Measurements from ENCODE around the gene GPR158. TPM values are rescaled to one million over a fixed set of nuclear protein-coding genes. Genes with fewer than 3 reads are reported as not detected.

GPR158 gene
- total RNA-seq, 1 experiment from 2014 or later = 0.07 TPM

DNA sequence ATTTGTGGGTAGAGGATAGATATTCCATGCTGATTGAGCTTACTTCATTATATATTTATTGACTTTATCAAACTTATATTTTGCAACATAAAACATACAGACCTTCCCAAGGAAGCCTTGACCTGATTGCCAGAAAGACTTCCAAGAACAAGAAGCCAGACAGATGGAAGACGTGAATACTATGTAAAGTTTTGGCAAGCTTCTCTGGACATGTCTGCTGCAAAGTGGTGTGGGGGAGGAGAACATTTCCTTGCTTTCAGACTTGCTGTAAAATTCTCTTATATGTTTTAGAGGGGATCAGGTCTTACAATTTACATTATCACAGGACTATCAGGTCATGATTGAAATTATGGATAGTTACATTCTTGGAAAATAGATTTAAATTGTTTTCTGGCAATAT, 23.4 kb downstream of the GPR158 start:
- TF ChIP-seq, protein P1, sequence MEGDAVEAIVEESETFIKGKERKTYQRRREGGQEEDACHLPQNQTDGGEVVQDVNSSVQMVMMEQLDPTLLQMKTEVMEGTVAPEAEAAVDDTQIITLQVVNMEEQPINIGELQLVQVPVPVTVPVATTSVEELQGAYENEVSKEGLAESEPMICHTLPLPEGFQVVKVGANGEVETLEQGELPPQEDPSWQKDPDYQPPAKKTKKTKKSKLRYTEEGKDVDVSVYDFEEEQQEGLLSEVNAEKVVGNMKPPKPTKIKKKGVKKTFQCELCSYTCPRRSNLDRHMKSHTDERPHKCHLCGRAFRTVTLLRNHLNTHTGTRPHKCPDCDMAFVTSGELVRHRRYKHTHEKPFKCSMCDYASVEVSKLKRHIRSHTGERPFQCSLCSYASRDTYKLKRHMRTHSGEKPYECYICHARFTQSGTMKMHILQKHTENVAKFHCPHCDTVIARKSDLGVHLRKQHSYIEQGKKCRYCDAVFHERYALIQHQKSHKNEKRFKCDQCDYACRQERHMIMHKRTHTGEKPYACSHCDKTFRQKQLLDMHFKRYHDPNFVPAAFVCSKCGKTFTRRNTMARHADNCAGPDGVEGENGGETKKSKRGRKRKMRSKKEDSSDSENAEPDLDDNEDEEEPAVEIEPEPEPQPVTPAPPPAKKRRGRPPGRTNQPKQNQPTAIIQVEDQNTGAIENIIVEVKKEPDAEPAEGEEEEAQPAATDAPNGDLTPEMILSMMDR (IDR thresholded peaks at IDR 0.05; ENCODE audit: insufficient read depth in 1 of 2, low read depth in 1 of 2, low read length in 1 of 2, severe bottlenecking in 1 of 2, unreplicated experiment in 1 of 2) = no peak
- H3K4me1 ChIP-seq = no peaks in the 10 kb centered on the region
- H3K36me3 ChIP-seq (ENCODE audit: control insufficient read depth, insufficient read depth, low read length) = no peaks in the 10 kb centered on the region
- no peaks in the 10 kb centered on the region for H3K9me3 ChIP-seq
- no peaks in the 10 kb centered on the region for H3K27me3 ChIP-seq (replicated peaks; ENCODE audit: control insufficient read depth, insufficient read depth, low read length)
- no peak overlapping the region for H3K4me3 ChIP-seq (ENCODE audit: low read depth, low read length)
- no TSS peak for BruUV-seq (replicated peaks)
- Mint-ChIP-seq H3K27me3 (ENCODE audit: insufficient read depth, unreplicated experiment) (peaks cover 24% of the 10 kb centered on the region), H3K9me3 (ENCODE audit: unreplicated experiment) (no peaks in the 10 kb centered on the region), H3K4me1 (ENCODE audit: low read depth, unreplicated experiment) (no peaks in the 10 kb centered on the region), H3K4me3 (ENCODE audit: unreplicated experiment) (no peak overlapping the region), H3K36me3 (ENCODE audit: insufficient read depth, unreplicated experiment) (no peaks in the 10 kb centered on the region), H3K27ac (ENCODE audit: unreplicated experiment) (no peak overlapping the region)
- ChIA-PET POLR2A (no interaction called here), CTCF (no interaction called here)
- intact Hi-C loops (cut with micrococcal nuclease; ENCODE audit: unreplicated experiment) = no loop called here
- no peak for DNase-seq

GRCh38 chr10:25206693-25207414, 32.1 kb downstream of the GPR158 start:
- intact Hi-C loops (cut with micrococcal nuclease; ENCODE audit: unreplicated experiment) = no loop called here
- Histone ChIP-seq H3K9me3 (no peaks in the 10 kb centered on the region), H3K36me3 (ENCODE audit: control insufficient read depth, insufficient read depth, low read length) (no peaks in the 10 kb centered on the region), H3K4me3 (ENCODE audit: low read depth, low read length) (no peak overlapping the region), H3K27me3 (replicated peaks; ENCODE audit: control insufficient read depth, insufficient read depth, low read length) (no peaks in the 10 kb centered on the region), H3K4me1 (0 out of 2 replicates have a peak, but pooled peaks cover 5% of the 10 kb centered on the region)
- H3K9me3 Mint-ChIP-seq (ENCODE audit: unreplicated experiment) = no peaks in the 10 kb centered on the region
- H3K36me3 Mint-ChIP-seq (ENCODE audit: insufficient read depth, unreplicated experiment) = no peaks in the 10 kb centered on the region
- peaks cover 13% of the 10 kb centered on the region for H3K27me3 Mint-ChIP-seq (ENCODE audit: insufficient read depth, unreplicated experiment)
- ChIA-PET CTCF (interaction anchor here (0.6 kb wide), 1 partner anchor 949 kb away, joined by 4 read pairs; no protein-coding TSS in a partner anchor), POLR2A (no interaction called here)
- H3K4me1 Mint-ChIP-seq (ENCODE audit: low read depth, unreplicated experiment) = no peaks in the 10 kb centered on the region
- DNase-seq = no peak
- BruUV-seq (replicated peaks) = no TSS peak
- H3K27ac Mint-ChIP-seq (ENCODE audit: unreplicated experiment) = no peak overlapping the region
- no peak overlapping the region for H3K4me3 Mint-ChIP-seq (ENCODE audit: unreplicated experiment)
- TF ChIP-seq, protein P1 (IDR thresholded peaks at IDR 0.05; ENCODE audit: insufficient read depth in 1 of 2, low read depth in 1 of 2, low read length in 1 of 2, severe bottlenecking in 1 of 2, unreplicated experiment in 1 of 2) = no peak

GRCh38 chr10:25209618-25210017, 34.8 kb downstream of the GPR158 start:
- POLR2A ChIA-PET = no interaction called here
- intact Hi-C loops (cut with micrococcal nuclease; ENCODE audit: unreplicated experiment) = no loop called here
- no peaks in the 10 kb centered on the region for H3K36me3 ChIP-seq (ENCODE audit: control insufficient read depth, insufficient read depth, low read length)

More at GRCh38 chr10:25209618-25210017, 34.8 kb downstream of the GPR158 start:
- no peaks in the 10 kb centered on the region for H3K9me3 Mint-ChIP-seq (ENCODE audit: unreplicated experiment)
- no peak overlapping the region for H3K4me3 ChIP-seq (ENCODE audit: low read depth, low read length)
- peaks cover 15% of the 10 kb centered on the region for H3K27me3 Mint-ChIP-seq (ENCODE audit: insufficient read depth, unreplicated experiment)
- 0 out of 2 replicates have a peak, but pooled peaks cover 5% of the 10 kb centered on the region for H3K4me1 ChIP-seq
- no peak overlapping the region for H3K4me3 Mint-ChIP-seq (ENCODE audit: unreplicated experiment)
- CTCF ChIA-PET = interaction anchor here (1.1 kb wide), 1 partner anchor 17 kb away, joined by 3 read pairs; no protein-coding TSS in a partner anchor
- H3K36me3 Mint-ChIP-seq (ENCODE audit: insufficient read depth, unreplicated experiment) = no peaks in the 10 kb centered on the region
- H3K27ac Mint-ChIP-seq (ENCODE audit: unreplicated experiment) = no peak overlapping the region
- H3K4me1 Mint-ChIP-seq (ENCODE audit: low read depth, unreplicated experiment) = no peaks in the 10 kb centered on the region
- H3K9me3 ChIP-seq = peaks cover 3% of the 10 kb centered on the region; the same call in 1 of the 2 replicates
- TF ChIP-seq, protein P1 (IDR thresholded peaks at IDR 0.05; ENCODE audit: insufficient read depth in 1 of 2, low read depth in 1 of 2, low read length in 1 of 2, severe bottlenecking in 1 of 2, unreplicated experiment in 1 of 2) = no peak
- no TSS peak for BruUV-seq (replicated peaks)
- no peak for DNase-seq
- no peaks in the 10 kb centered on the region; the same call in 1 of the 2 replicates for H3K27me3 ChIP-seq (replicated peaks; ENCODE audit: control insufficient read depth, insufficient read depth, low read length)

Data from Caco-2 (cell line).